Activated naive CD4-positive, alpha-beta T cell treated with anti-CD3 and anti-CD28 coated beads, Interleukin-2, amount 50 U/mL, for 24 hours (primary cell): Measurements from ENCODE around the gene DES.
"Not testable (repeated sequence)": the region's sequence is repeated elsewhere in the genome, so short reads cannot be mapped to it uniquely, and the experiment has no call there.

Source experiments
- H3K27ac Mint-ChIP-seq: one replicate; pipeline ENCODE4 v1.8.0; 2021; ENCODE audit warnings: mild to moderate bottlenecking, mixed read lengths
- H3K27me3 Mint-ChIP-seq: one replicate; pipeline ENCODE4 v1.8.0; 2021; ENCODE audit warnings: mixed read lengths
- H3K36me3 Mint-ChIP-seq: one replicate; pipeline ENCODE4 v1.8.0; 2021; ENCODE audit warnings: mixed read lengths
- H3K4me1 Mint-ChIP-seq: one replicate; pipeline ENCODE4 v1.8.0; 2021; ENCODE audit warnings: mixed read lengths
- H3K4me3 Mint-ChIP-seq: one replicate; pipeline ENCODE4 v1.8.0; 2021; ENCODE audit warnings: mild to moderate bottlenecking, mixed read lengths
- H3K9me3 Mint-ChIP-seq: one replicate; pipeline ENCODE4 v1.8.0; 2021; ENCODE audit warnings: mixed read lengths

Gene DES

DNA sequence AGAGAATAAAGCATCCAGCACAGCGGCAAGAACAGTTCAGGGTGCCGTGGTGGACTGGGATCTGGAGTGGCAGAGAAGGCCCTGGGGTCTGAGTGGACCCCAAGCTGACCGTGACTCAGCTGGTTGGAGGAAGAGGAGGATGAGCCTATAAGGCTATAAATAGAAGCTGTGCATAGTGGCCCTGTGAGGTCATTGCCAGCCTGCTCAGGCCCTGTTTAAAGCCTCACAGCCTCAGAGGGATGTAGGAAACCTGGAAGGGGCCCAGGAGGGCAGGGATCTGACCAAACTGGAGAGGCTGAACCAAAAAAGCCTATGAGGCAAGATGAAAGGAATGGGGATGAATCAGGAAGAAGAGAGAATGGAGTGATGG, 11.3 kb upstream of the DES start:
- Mint-ChIP-seq H3K4me3 (no peak overlapping the region), H3K27ac (no peak overlapping the region), H3K4me1 (no peaks in the 10 kb centered on the region), H3K27me3 (peaks cover 1% of the 10 kb centered on the region), H3K9me3 (no peaks in the 10 kb centered on the region), H3K36me3 (no peaks in the 10 kb centered on the region)

DNA sequence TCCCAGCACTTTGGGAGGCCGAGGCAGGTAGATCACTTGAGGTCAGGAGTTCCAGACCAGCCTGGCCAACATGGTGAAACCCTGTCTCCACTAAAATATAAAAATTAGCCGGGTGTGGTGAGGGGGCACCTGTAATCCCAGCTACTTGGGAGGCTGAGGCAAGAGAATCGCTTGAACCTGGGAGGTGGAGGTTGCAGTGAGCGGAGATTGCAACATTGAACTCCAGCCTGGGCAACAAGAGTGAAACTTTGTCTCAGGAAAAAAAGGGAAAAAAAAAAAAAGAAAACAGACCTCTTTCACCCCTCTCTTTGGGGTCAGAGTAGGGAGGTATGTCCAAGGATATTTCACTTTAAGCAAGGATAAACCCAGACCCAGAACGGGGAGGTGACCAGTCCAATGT, 10.8 kb upstream of the DES start:
- not testable (repeated sequence) for H3K27me3 Mint-ChIP-seq, H3K27ac Mint-ChIP-seq, H3K9me3 Mint-ChIP-seq

DNA sequence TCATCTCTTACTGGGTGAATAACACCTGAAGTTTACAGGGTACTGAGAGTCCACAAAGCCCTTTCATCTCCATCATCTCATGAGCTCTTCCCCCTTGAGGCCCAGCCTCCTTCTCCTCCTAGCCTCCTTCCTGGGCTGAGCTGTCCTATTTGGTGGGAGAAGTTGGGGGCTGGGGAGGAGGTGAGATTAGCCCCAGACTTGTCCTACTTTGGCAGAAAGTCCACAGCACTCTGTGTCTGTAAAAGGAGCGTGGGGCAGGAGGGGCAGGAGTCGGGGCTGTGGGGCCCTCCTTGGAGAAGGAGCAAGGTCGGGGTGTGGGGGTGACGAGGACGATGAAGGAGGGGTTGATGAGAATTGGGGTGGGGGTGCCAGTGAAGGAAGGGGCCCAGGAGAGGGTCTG, 10.0 kb upstream of the DES start:
- H3K27ac Mint-ChIP-seq: no peak overlapping the region
- no peaks in the 10 kb centered on the region for H3K4me1 Mint-ChIP-seq
- H3K4me3 Mint-ChIP-seq: no peak overlapping the region
- peaks cover 1% of the 10 kb centered on the region for H3K36me3 Mint-ChIP-seq
- no peaks in the 10 kb centered on the region for H3K9me3 Mint-ChIP-seq
- H3K27me3 Mint-ChIP-seq: peaks cover 6% of the 10 kb centered on the region

More for the DNA sequence above, 10.8 kb upstream of the DES start:
- H3K36me3 Mint-ChIP-seq, H3K4me3 Mint-ChIP-seq, H3K4me1 Mint-ChIP-seq: not testable (repeated sequence)

GRCh38 chr2:219408631-219409030, 9.5 kb upstream of the DES start:
- Mint-ChIP-seq H3K36me3 (peaks cover 1% of the 10 kb centered on the region), H3K4me1 (no peaks in the 10 kb centered on the region), H3K4me3 (no peak overlapping the region), H3K27me3 (peaks cover 9% of the 10 kb centered on the region), H3K9me3 (no peaks in the 10 kb centered on the region), H3K27ac (no peak overlapping the region)

DNA sequence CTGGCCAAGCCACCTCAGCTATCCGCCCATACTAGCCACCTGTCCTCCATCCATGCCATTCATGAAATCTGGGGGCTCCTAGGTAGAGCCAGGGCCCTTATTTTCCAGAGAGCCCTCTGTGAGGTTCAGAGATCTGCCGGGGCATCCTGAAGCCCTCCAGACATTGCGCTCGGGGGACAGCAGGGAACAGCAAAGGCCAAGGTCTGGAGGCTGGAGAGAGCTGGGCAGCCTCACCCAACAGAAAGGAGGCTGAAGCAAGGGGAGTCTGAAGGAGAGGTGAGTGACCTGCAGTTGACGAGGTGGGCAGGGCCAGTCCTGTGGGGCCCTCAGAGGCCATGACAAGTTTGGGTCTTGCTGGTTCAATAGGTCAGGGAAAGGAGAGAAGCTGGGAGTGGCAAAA, 8.6 kb upstream of the DES start:
- no peak overlapping the region for H3K4me3 Mint-ChIP-seq

DNA sequence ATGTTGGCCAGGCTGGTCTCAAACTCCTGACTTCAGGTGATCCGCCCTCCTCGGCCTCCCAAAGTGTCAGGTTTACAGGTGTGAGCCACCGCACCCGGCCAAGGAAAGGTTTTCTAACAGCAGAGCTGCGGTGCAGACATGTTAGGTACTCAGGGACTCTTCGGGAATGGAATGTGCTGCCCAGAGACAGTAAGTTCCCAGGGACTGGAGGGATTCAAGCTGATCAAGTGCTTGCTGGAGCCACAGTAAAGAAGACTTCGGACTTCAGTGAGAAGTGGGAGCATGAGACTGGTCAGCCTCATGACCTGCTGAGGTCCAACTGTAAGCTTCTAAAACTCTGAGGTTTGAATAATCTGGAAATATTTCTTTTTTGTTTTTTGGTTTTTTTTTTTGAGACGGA, 7.8 kb upstream of the DES start:
- H3K4me1 Mint-ChIP-seq: no peaks in the 10 kb centered on the region
- H3K27ac Mint-ChIP-seq: no peak overlapping the region
- H3K9me3 Mint-ChIP-seq: no peaks in the 10 kb centered on the region
- no peak overlapping the region for H3K4me3 Mint-ChIP-seq
- H3K27me3 Mint-ChIP-seq: peaks cover 13% of the 10 kb centered on the region
- peaks cover 1% of the 10 kb centered on the region for H3K36me3 Mint-ChIP-seq

More for the DNA sequence above, 8.6 kb upstream of the DES start:
- Mint-ChIP-seq H3K36me3 (peaks cover 1% of the 10 kb centered on the region), H3K9me3 (no peaks in the 10 kb centered on the region), H3K27me3 (peaks cover 13% of the 10 kb centered on the region), H3K27ac (no peak overlapping the region), H3K4me1 (no peaks in the 10 kb centered on the region)

DNA sequence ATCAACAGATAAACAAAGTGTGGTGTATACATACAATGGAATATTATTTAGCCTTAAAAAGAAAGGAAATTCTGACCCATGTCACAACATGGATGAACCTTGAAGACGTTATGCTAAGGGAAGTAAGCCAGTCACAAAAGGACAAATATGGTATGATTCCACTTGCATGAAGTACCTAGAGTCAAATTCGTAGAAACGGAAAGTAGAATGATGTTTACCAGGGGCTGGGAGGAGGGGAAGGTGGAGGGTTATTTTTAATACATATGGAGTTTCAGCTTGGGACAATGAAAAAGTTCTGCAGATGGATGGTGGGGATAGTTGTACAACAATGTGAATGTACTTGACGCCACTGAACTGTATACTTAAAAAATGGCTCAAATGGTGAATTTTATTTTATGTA, 3.3 kb upstream of the DES start:
- Mint-ChIP-seq H3K4me3 (no peak overlapping the region), H3K9me3 (no peaks in the 10 kb centered on the region), H3K36me3 (peaks cover 1% of the 10 kb centered on the region), H3K4me1 (no peaks in the 10 kb centered on the region), H3K27ac (no peak overlapping the region), H3K27me3 (peaks cover 22% of the 10 kb centered on the region)

DNA sequence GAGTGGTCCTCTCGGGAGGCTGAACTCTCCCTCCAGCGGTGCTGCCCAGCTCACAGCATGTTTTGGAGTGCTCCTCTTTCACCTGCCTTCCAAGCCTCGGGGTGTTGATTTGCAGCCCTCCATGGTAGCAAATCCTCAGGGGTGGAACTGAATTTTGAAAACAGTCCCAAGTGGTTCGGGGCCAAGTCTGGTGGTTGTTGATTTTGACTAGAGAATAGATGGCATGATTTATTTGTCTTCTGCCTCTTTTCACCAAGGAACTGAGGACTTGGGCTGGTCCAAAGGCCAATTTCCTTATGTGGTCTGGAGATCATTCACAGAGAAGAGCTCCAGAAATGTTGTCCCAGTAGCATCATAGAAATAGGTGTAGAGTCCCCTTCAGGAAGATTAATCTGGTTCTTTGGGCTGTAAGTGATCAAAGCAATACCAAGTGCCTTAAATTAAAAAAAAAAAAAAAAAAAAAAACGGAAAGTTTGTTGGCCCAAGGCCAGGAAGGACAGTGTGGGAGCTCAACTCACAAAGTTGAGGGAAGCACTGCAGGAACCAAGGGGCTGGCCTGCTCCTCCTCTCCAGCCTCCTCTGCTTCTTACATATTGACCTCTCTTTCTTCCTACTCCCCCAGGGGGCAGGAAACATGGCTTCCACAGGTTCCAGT, 2.5 kb upstream of the DES start:
- no peak overlapping the region for H3K27ac Mint-ChIP-seq
- peaks cover 28% of the 10 kb centered on the region for H3K27me3 Mint-ChIP-seq
- H3K4me3 Mint-ChIP-seq: no peak overlapping the region
- no peaks in the 10 kb centered on the region for H3K9me3 Mint-ChIP-seq
- no peaks in the 10 kb centered on the region for H3K4me1 Mint-ChIP-seq
- peaks cover 1% of the 10 kb centered on the region for H3K36me3 Mint-ChIP-seq

DNA sequence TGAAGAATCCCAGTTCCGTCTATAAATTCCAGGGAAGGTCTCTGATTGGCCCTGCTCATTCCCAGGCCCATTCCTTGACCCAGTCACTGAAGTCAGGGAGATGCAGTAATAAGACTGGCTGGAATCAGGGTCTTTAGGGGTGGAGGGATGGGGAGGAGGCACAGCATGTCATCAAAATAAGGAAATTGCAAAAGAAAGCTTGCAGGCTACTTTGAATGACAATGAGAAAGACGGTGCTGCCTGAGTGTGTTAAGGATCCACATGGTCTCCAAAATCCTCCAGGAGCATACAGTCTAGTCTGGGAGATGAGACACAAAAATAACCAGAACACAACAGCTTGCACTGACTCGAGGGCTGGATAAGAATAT, 2.0 kb upstream of the DES start:
- Mint-ChIP-seq H3K27ac (no peak overlapping the region), H3K4me1 (no peaks in the 10 kb centered on the region), H3K9me3 (no peaks in the 10 kb centered on the region), H3K4me3 (no peak overlapping the region), H3K36me3 (peaks cover 1% of the 10 kb centered on the region), H3K27me3 (peaks cover 29% of the 10 kb centered on the region)

DNA sequence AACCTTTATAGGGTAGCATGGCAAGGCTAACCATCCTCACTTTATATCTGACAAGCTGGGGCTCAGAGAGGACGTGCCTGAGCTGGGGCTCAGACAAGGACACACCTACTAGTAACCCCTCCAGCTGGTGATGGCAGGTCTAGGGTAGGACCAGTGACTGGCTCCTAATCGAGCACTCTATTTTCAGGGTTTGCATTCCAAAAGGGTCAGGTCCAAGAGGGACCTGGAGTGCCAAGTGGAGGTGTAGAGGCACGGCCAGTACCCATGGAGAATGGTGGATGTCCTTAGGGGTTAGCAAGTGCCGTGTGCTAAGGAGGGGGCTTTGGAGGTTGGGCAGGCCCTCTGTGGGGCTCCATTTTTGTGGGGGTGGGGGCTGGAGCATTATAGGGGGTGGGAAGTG, 1.2 kb upstream of the DES start:
- H3K4me3 Mint-ChIP-seq: no peak overlapping the region
- no peaks in the 10 kb centered on the region for H3K4me1 Mint-ChIP-seq
- peaks cover 1% of the 10 kb centered on the region for H3K36me3 Mint-ChIP-seq
- H3K9me3 Mint-ChIP-seq: no peaks in the 10 kb centered on the region
- H3K27ac Mint-ChIP-seq: no peak overlapping the region
- H3K27me3 Mint-ChIP-seq: peaks cover 27% of the 10 kb centered on the region

GRCh38 chr2:219417374-219417773, 803 bp upstream of the DES start:
- peaks cover under 1% of the 10 kb centered on the region for H3K36me3 Mint-ChIP-seq
- H3K27me3 Mint-ChIP-seq: peaks cover 26% of the 10 kb centered on the region
- H3K4me1 Mint-ChIP-seq: no peaks in the 10 kb centered on the region
- H3K4me3 Mint-ChIP-seq: no peak overlapping the region
- no peak overlapping the region for H3K27ac Mint-ChIP-seq
- no peaks in the 10 kb centered on the region for H3K9me3 Mint-ChIP-seq

DNA sequence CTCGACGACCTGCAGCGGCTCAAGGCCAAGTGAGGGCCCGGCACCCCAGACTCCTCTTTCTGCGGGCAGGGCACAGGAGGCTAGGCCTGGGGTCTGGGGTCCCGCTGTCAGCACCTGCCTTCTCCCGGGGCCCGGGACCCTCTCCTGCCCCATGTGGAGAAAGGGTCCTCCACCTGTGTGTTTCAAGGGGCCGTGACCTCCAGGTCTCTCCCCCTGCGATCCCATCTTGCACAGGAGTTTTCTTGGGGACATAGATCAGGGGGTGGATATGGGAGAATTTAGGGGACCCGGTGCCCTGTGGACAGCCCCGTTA, 791 bp downstream of the DES start:
- no peaks in the 10 kb centered on the region for H3K9me3 Mint-ChIP-seq
- no peaks in the 10 kb centered on the region for H3K4me1 Mint-ChIP-seq
- no peak overlapping the region for H3K4me3 Mint-ChIP-seq
- H3K27me3 Mint-ChIP-seq: peaks cover 17% of the 10 kb centered on the region
- H3K27ac Mint-ChIP-seq: no peak overlapping the region
- no peaks in the 10 kb centered on the region for H3K36me3 Mint-ChIP-seq

DNA sequence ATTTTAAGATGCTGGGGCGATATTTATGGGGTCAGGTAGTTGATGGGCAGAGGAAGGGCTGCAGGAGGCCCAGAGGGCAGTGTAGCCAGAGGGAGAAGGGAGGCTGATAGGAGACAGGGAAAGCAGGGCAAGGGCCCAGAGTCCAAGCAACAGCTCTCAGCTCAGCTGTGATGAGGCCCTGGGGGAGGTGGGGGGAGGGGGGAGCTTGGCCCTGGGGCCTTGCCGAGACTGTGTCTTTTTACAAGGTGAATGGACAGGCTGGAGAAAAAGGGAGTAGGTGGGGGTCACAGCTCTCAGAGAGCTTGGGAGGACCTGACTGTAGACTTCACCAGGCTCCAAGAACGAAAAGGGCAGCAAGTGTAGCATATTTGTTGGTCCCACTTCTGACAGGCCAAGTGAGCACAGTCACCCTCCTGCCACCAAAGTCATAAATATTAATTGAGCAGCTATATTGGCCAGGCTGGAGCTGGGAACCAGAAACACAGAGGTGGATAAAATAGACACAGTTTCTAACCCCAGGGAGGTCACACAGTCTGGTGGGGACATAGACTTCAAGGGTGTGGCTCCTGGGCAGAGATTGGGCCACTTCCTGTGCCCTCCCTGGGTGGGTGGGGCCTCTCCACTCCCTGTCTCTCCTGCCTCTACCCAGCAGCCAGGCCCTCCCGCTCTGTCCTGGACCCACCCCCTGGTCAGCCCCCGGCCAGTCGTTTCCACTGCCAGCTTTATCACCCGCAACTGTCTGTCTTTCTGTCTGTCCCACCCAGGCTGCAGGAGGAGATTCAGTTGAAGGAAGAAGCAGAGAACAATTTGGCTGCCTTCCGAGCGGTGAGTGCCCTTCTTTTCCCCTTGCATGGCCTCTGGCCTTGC, 1.4 kb downstream of the DES start:
- Mint-ChIP-seq H3K27ac (no peak overlapping the region), H3K4me3 (no peak overlapping the region), H3K27me3 (peaks cover 15% of the 10 kb centered on the region), H3K4me1 (no peaks in the 10 kb centered on the region), H3K36me3 (no peaks in the 10 kb centered on the region), H3K9me3 (no peaks in the 10 kb centered on the region)

DNA sequence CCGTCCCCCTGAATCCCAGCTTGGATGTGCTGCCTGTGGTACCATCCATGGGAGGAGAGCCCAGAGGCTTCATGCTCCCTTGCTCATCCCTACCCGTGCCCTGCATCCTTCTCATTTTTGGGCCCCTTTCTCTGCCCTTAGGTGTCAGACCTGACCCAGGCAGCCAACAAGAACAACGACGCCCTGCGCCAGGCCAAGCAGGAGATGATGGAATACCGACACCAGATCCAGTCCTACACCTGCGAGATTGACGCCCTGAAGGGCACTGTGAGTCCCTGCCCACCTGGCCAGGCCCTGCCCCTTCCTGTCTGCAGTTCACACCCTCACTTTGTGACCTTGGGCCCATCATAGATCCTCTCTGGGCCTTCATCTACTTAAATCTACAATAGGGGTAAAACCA, 2.5 kb downstream of the DES start:
- peaks cover 15% of the 10 kb centered on the region for H3K27me3 Mint-ChIP-seq
- no peaks in the 10 kb centered on the region for H3K4me1 Mint-ChIP-seq
- no peaks in the 10 kb centered on the region for H3K36me3 Mint-ChIP-seq
- no peaks in the 10 kb centered on the region for H3K9me3 Mint-ChIP-seq
- H3K4me3 Mint-ChIP-seq: no peak overlapping the region
- no peak overlapping the region for H3K27ac Mint-ChIP-seq

GRCh38 chr2:219421323-219421722, 3.1 kb downstream of the DES start:
- no peaks in the 10 kb centered on the region for H3K36me3 Mint-ChIP-seq
- H3K4me3 Mint-ChIP-seq: no peak overlapping the region
- no peaks in the 10 kb centered on the region for H3K9me3 Mint-ChIP-seq
- no peaks in the 10 kb centered on the region for H3K4me1 Mint-ChIP-seq
- H3K27ac Mint-ChIP-seq: no peak overlapping the region
- H3K27me3 Mint-ChIP-seq: peaks cover 13% of the 10 kb centered on the region

DNA sequence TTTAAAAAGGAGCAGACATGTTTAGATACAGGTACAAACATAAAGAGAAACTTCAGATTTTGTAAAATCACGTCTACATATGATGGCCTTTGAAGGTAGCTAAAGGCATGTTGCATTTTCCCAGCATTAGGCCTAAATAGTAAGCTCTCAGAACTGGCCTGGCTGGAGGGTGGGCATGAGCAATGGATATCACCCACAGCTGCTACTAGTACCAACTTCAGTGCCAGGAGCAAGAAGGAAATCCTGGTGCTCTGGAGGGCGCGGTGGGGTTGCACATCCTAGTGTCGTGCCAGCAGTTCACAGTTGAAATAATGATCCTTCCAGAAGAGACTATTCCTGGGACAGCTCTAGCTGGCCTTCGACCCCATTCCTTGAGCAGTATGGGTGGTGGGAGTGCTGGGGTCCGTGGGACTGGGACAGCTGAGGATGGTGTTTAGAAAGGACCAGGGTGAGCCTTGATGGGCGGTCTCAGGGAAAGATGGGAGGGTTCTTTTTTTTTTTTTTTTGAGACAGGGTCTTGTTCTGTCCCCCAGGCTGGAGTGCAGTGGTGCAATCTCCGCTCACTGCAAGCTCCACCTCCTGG, 4.9 kb downstream of the DES start:
- Mint-ChIP-seq H3K4me3 (no peak overlapping the region), H3K27ac (peak overlapping the region; percentile 76), H3K27me3 (peaks cover 10% of the 10 kb centered on the region)

More for the DNA sequence above, 4.9 kb downstream of the DES start:
- no peaks in the 10 kb centered on the region for H3K9me3 Mint-ChIP-seq
- H3K36me3 Mint-ChIP-seq: no peaks in the 10 kb centered on the region
- H3K4me1 Mint-ChIP-seq: no peaks in the 10 kb centered on the region
